Subcutaneous adipose tissue (tissue), 4 donors: ENCODE data around the gene ERC2. TPM values are rescaled to one million over a fixed set of nuclear protein-coding genes. Genes with fewer than 3 reads are reported as not detected.

Source experiments
- total RNA-seq, 4 donors: library from RNA; depleted of rRNA; stranded (reverse); fragments of >200 nt; gene quantifications; one replicate each; pipeline ENCODE4 v1.1.0, GENCODE V29; 2016
- TF ChIP-seq, protein P1 (sequence below): fragments of 450-650 bp; IDR thresholded peaks from one replicate; pipeline ENCODE4 v1.5.1; 2016; ENCODE audit warnings: low read depth, mild to moderate bottlenecking, control low read depth, antibody characterized with exemption, moderate library complexity

Gene ERC2
- total RNA-seq, 4 donors from 2014 or later, result 1.1 TPM; not detected in 3

DNA sequence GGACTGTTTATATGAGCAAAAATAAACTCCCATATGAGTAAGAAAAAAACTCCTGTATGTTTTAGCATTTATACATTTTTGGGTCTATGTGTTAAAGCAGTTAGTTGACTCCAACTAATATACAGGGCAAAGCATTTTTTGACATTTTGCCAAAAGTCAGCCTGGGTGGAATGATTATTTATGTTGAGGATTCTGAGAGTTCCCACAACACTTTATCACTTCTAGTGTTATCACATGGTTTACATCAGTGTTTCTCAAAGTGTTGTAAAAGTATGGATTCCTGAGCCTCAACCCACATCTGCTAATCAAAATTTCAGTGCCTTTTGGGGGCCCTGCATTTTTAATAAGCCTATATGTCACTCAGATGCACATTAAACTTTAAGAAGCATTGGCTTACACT lies 643.9 kb downstream of the ERC2 start:
- TF ChIP-seq, protein P1, sequence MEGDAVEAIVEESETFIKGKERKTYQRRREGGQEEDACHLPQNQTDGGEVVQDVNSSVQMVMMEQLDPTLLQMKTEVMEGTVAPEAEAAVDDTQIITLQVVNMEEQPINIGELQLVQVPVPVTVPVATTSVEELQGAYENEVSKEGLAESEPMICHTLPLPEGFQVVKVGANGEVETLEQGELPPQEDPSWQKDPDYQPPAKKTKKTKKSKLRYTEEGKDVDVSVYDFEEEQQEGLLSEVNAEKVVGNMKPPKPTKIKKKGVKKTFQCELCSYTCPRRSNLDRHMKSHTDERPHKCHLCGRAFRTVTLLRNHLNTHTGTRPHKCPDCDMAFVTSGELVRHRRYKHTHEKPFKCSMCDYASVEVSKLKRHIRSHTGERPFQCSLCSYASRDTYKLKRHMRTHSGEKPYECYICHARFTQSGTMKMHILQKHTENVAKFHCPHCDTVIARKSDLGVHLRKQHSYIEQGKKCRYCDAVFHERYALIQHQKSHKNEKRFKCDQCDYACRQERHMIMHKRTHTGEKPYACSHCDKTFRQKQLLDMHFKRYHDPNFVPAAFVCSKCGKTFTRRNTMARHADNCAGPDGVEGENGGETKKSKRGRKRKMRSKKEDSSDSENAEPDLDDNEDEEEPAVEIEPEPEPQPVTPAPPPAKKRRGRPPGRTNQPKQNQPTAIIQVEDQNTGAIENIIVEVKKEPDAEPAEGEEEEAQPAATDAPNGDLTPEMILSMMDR, result no peak

DNA sequence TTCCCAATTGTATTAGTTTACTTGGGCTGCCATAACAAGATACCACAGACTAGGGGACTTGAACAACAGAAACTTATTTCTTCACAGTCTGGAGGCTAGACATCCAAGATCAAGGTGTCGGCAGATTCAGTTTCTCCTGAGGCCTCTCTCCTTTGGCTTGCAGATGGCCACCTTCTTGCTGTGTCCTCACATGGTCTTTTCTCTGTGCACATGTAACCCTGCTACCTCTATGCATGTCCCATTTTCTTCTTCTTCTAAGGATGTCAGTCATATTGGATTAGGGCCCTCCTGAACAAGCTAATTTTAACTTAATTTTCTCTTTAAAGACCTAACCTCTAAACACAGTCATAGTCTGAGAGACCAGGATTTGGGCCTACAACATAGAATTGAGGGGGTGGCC lies 644.4 kb downstream of the ERC2 start:
- TF ChIP-seq, protein P1, result no peak

DNA sequence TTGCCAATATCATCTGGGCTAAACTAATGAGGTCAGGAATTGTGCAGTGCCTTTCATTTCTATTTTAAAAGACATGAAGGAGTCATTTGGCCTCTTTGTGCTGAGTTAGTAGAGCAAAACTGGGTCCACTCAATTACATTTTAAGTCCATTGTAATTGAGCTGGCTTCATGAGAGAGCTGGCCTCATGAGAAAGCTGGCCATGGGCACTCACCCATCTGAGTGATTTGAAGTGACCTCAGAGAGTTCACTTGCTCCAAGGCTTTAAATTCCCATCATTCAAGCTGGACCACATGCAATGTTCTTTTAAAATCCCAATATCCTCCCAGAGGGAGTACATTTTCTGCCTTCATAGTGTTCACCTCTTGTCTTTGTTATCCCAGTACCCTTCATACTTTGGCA lies 645.3 kb downstream of the ERC2 start:
- TF ChIP-seq, protein P1, result no peak

DNA sequence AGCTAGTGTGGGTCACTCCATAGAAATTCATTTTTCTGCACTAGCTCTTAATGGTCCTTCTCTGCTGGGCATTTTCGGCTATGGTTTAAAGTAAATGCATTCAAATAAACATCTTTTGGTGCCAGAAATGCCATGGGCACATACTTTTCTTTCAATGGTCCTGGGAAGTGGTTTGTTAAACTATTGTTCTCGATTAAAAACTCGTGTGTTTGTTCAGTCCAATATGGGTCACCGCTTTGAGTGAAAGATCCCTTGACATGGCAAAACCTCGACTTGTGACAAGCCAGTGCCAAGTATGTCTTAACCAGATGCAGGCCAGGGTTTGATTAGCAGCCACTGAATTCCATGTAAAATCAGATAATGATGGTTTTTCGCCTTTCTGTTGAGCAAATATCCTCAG lies 649.3 kb downstream of the ERC2 start:
- TF ChIP-seq, protein P1, result no peak

DNA sequence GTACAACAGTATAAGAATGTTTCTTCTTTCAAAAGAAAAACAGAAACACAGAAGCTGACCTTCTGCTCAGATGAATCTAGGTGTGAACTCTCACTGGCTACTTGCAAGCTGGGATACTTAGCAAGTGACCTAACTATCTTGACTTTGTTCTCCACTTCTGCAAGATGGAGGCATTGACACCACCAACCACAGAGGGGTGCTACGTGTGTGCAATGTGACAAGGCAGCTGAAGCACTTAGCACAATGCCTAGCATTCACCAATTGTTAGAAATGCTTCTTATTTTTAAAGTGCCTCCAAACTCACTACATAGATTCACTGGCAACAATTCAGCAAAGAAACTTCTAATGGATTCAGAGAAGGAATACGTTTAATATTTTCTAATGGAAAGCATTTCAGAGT lies 649.8 kb downstream of the ERC2 start:
- TF ChIP-seq, protein P1, result no peak

DNA sequence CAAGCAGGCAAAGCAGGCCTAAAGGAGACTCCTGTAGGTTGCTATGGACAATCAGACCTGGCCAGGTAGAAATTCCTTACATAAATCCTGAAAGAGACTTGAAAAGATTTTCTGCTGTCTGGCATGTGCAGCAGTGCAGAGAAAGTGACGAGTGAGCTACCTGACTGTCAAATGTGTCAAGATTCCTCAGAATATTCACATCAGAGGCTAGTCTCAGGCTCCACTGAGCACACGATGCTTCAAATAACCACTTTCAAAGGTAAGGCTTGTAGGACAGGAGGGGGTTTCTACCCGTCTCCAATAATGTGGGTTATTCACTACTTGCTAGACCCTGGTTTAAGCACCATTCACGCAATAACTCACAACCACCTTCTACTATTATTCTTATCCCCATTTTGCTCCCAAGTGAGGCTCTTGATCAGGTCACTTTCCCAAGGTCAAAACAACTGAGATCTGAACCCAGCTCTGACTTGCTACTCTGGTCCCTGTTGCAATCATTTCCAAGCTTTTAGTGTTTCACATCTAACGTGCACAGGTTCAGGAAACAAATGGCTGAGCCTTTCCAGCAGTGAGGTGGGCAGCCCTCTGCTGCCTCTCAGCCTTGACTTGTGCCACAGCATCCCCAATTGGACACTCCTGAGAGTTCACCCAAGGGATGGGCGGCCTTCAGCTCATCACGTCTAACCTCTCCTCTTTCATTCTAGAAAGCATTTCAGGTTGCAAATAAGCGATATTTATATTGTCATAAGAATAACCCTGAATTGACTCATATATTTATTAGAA lies 651.3 kb downstream of the ERC2 start:
- TF ChIP-seq, protein P1, result no peak

DNA sequence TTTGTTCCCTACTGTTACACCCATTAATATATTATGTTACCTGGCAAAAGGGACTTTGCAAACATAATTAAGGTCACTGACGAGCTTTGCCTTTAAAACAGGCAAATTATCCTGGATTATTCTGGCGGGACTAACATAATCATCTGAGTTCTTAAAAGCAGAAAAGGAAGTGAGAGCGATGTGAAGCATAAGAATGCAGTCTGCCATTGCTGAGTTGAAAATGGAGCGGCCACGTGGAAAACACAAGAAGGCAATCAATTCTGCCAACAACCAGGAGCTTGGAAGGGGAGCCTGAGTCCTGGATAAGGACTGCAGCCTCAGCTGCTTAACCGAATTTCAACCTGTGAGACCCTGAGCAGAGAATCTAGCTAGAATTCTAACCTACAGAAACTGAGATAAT lies 653.0 kb downstream of the ERC2 start:
- TF ChIP-seq, protein P1, result no peak
